ENCODE measurements around the gene IL4R.

Gene IL4R

GRCh38 chr16:27333104-27333503 is 19.3 kb downstream of the IL4R start:
- no peak for DNase-seq

- no peak for DNase-seq
Measured at GRCh38 chr16:27333549-27333948, 19.8 kb downstream of the IL4R start.

GRCh38 chr16:27334192-27334764 is 20.5 kb downstream of the IL4R start:
- DNase-seq, result no peak

- DNase-seq, result no peak
Measured at GRCh38 chr16:27334838-27335237, 21.1 kb downstream of the IL4R start.

GRCh38 chr16:27335349-27336053 is 21.7 kb downstream of the IL4R start:
- no peak for DNase-seq

- DNase-seq, result no peak
Measured at GRCh38 chr16:27337024-27337423, 23.2 kb downstream of the IL4R start.

- DNase-seq, result no peak
Measured at GRCh38 chr16:27339180-27339579, 25.4 kb downstream of the IL4R start.

GRCh38 chr16:27340654-27341053 is 26.9 kb downstream of the IL4R start:
- no peak for DNase-seq

GRCh38 chr16:27341549-27341948 is 27.8 kb downstream of the IL4R start:
- no peak for DNase-seq

- DNase-seq, result no peak
Measured at GRCh38 chr16:27341971-27342370, 28.2 kb downstream of the IL4R start.

GRCh38 chr16:27344721-27345120 is 30.9 kb downstream of the IL4R start:
- DNase-seq, result no peak

GRCh38 chr16:27345201-27345600 is 31.4 kb downstream of the IL4R start:
- no peak for DNase-seq

- no peak for DNase-seq
Measured at GRCh38 chr16:27346819-27347218, 33.0 kb downstream of the IL4R start.

GRCh38 chr16:27347930-27348685 is 34.3 kb downstream of the IL4R start:
- DNase-seq, result no peak

GRCh38 chr16:27349276-27349675 is 35.5 kb downstream of the IL4R start:
- no peak for DNase-seq

- no peak for DNase-seq
Measured at GRCh38 chr16:27350006-27350405, 36.2 kb downstream of the IL4R start.

GRCh38 chr16:27351989-27352388 is 38.2 kb downstream of the IL4R start:
- DNase-seq, result no peak

GRCh38 chr16:27353853-27354252 is 40.1 kb downstream of the IL4R start:
- DNase-seq, result no peak

- DNase-seq, result no peak
Measured at GRCh38 chr16:27355610-27356009, 41.8 kb downstream of the IL4R start.

- no peak for DNase-seq
Measured at GRCh38 chr16:27356794-27357193, 43.0 kb downstream of the IL4R start.

GRCh38 chr16:27359051-27359450 is 45.3 kb downstream of the IL4R start:
- no peak for DNase-seq

GRCh38 chr16:27359615-27360014 is 45.8 kb downstream of the IL4R start:
- no peak for DNase-seq

- DNase-seq, result no peak
Measured at GRCh38 chr16:27361987-27362386, 48.2 kb downstream of the IL4R start.

- no peak for DNase-seq
Measured at GRCh38 chr16:27362570-27363245, 48.9 kb downstream of the IL4R start.
